ENCODE measurements around the gene FZR1. TPM values are rescaled to one million over a fixed set of nuclear protein-coding genes. Genes with fewer than 3 reads are reported as not detected.
A peak's percentile ranks its signal among the peaks of the same experiment; 100 is the strongest.

The FZR1 gene
- total RNA-seq, 1 donor from 2014 or later = 63.2 TPM

DNA sequence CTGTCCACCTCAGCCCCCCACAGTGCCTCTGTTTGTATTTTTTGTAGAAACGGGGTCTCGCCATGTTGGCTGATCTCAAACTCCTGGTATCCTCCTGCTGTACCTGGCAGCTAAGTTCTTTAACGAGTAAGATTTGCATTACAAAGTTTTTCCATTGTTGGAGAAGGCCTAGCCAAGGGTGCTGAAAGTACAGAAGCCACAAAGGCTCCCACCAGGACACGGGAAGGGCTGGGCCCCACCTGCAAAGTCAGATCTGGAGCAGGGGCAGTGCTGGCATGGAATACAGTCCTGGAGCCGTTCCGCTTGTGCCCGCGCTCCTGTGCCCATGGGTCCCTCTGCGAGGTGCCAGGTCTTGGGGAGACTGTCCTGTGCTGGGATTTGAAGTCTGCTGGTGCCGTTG, 12.1 kb downstream of the FZR1 start:
- no peaks in the 10 kb centered on the region for H3K9me3 Mint-ChIP-seq
- H3K36me3 Mint-ChIP-seq = peaks cover 5% of the 10 kb centered on the region
- no peak overlapping the region for H3K27ac Mint-ChIP-seq
- H3K4me3 Mint-ChIP-seq = no peak overlapping the region
- DNase-seq (ENCODE audit: extremely low spot score, unreplicated experiment) = no peak
- TF ChIP-seq, protein P1, sequence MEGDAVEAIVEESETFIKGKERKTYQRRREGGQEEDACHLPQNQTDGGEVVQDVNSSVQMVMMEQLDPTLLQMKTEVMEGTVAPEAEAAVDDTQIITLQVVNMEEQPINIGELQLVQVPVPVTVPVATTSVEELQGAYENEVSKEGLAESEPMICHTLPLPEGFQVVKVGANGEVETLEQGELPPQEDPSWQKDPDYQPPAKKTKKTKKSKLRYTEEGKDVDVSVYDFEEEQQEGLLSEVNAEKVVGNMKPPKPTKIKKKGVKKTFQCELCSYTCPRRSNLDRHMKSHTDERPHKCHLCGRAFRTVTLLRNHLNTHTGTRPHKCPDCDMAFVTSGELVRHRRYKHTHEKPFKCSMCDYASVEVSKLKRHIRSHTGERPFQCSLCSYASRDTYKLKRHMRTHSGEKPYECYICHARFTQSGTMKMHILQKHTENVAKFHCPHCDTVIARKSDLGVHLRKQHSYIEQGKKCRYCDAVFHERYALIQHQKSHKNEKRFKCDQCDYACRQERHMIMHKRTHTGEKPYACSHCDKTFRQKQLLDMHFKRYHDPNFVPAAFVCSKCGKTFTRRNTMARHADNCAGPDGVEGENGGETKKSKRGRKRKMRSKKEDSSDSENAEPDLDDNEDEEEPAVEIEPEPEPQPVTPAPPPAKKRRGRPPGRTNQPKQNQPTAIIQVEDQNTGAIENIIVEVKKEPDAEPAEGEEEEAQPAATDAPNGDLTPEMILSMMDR (conservative IDR thresholded peaks at IDR 0.05) = no peak
- no peaks in the 10 kb centered on the region for H3K4me1 Mint-ChIP-seq (ENCODE audit: unreplicated experiment)
- no peaks in the 10 kb centered on the region for H3K27me3 Mint-ChIP-seq

DNA sequence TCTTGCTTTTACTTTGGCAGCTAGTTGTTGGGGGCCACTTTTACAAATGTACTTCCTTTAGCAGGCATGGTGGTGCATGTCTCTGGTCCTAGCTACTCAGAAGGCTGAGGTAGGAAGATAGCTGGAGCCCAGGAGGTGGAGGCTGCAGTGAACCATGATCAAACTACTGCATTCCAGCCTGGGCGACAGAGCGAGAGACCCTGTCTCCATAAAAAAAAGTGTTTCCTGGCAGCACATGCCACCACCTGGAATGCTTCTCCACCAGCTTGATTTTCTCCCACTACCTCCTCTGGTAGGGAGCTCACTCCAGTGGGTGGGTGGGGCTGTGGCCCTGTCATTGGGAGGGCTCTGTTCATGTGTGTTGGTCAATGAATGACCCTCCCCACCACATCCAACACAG, 12.5 kb downstream of the FZR1 start:
- peaks cover 5% of the 10 kb centered on the region for H3K36me3 Mint-ChIP-seq
- no peaks in the 10 kb centered on the region for H3K9me3 Mint-ChIP-seq
- H3K4me1 Mint-ChIP-seq (ENCODE audit: unreplicated experiment) = no peaks in the 10 kb centered on the region
- DNase-seq (ENCODE audit: extremely low spot score, unreplicated experiment) = no peak
- H3K27ac Mint-ChIP-seq = no peak overlapping the region
- no peak overlapping the region for H3K4me3 Mint-ChIP-seq
- no peaks in the 10 kb centered on the region for H3K27me3 Mint-ChIP-seq
- TF ChIP-seq, protein P1 (conservative IDR thresholded peaks at IDR 0.05) = no peak

DNA sequence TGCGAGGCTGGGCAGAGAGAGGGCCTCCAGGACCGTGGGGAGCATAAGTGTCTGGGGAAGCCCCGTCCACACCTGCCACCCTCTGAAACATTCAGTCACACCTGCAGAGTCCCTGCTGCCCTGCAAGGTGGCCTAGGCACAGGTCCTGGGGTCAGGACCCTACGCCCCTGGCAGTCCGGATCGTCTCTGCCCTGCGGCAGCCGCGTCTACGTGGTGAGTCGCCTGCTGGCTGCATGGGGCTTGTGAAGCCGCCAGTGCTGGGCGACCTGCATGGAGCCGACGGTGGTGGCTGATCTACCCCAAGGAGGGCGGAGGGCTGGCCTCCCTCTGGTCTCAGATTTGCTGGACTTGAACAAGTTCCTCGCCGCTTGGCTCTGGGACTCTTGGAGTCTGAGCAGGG, 13.0 kb downstream of the FZR1 start:
- Mint-ChIP-seq H3K4me1 (ENCODE audit: unreplicated experiment) (no peaks in the 10 kb centered on the region), H3K9me3 (no peaks in the 10 kb centered on the region), H3K36me3 (peaks cover 5% of the 10 kb centered on the region), H3K27ac (no peak overlapping the region), H3K27me3 (no peaks in the 10 kb centered on the region), H3K4me3 (no peak overlapping the region)
- TF ChIP-seq, protein P1 (conservative IDR thresholded peaks at IDR 0.05) = no peak
- no peak for DNase-seq (ENCODE audit: extremely low spot score, unreplicated experiment)

DNA sequence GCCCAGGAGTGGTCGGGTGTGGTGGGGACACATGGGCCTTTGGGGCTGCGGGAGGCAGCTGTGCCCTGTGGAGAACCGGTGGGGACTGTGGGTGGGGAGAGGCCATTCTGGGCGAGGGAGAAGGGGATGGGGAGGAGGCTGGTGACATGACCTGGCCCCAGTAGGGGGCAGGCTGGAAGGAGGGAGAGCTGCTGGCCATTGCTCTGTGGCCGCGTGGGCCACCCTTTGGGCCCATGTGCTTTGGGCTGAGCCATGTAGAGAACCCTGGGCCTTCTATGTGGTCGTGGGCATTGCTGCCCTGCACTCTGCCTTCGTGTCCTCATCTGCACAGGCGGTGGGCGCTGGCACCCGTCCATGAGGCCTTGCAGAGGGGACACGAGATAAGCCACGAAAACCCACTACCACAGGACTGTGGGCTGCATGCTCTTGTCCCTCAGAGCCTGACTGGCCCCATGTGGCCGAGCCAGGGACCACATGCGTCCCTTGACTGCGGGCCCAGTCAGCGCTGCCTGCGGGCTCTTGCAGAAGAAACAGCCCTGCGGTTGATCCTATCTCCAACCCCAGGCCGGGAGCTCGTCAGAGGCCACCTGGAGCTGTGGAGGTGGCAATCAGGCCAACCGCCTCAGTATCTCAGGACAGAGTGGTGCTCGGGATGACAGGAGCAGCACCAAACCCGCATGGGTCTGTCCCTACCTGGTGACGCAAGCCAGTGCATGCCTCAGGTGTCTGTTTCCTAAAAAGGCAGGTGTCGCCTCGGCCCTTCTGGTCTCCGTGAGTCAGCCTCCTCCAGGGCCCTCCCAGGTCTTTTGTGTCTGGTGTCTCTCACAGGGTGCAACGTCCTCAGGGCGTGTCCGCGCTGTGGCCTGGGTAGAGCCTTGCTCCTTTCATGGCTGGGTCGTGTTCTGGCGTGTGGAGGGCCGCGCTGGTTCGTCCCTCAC, 14.3 kb downstream of the FZR1 start:
- Mint-ChIP-seq H3K27ac (peak overlapping the region; percentile 97), H3K36me3 (peaks cover 5% of the 10 kb centered on the region), H3K4me1 (ENCODE audit: unreplicated experiment) (no peaks in the 10 kb centered on the region), H3K9me3 (no peaks in the 10 kb centered on the region), H3K27me3 (no peaks in the 10 kb centered on the region), H3K4me3 (peak overlapping the region; percentile 51)
- no peak for DNase-seq (ENCODE audit: extremely low spot score, unreplicated experiment)
- TF ChIP-seq, protein P1 (conservative IDR thresholded peaks at IDR 0.05) = peak; percentile 22

DNA sequence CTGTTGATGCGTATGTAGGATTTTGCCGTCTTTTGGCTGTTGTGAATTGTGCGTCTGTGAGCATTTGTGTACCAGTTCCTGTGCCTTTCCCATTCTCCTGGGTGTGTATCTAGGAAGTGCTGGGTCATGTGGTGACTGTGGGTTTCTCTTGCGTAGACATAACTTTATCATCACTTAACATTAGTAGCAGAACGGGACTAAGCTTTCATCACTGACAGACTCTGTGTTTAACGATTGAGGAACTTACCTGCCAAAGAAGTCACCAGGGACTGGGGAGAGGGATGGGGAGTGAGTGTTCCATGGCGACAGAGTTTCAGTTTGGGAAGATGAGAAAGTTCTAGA, 15.0 kb downstream of the FZR1 start:
- peak overlapping the region; percentile 97 for H3K27ac Mint-ChIP-seq
- no peaks in the 10 kb centered on the region for H3K27me3 Mint-ChIP-seq
- no peak for DNase-seq (ENCODE audit: extremely low spot score, unreplicated experiment)
- H3K4me3 Mint-ChIP-seq = peak overlapping the region; percentile 51
- no peaks in the 10 kb centered on the region for H3K4me1 Mint-ChIP-seq (ENCODE audit: unreplicated experiment)
- TF ChIP-seq, protein P1 (conservative IDR thresholded peaks at IDR 0.05) = no peak
- H3K36me3 Mint-ChIP-seq = peaks cover 5% of the 10 kb centered on the region
- no peaks in the 10 kb centered on the region for H3K9me3 Mint-ChIP-seq

Measured in type B pancreatic cell (in vitro differentiated cells).